ENCODE measurements around the gene NPAS3. TPM values are rescaled to one million over a fixed set of nuclear protein-coding genes. Genes with fewer than 3 reads are reported as not detected.

NPAS3 gene
- total RNA-seq, 1 donor from 2014 or later, result 2.5 TPM

GRCh38 chr14:32934073-32934880 lies 4.4 kb upstream of the NPAS3 start:
- H3K27ac ChIP-seq (replicated peaks), result no peak overlapping the region
- H3K4me1 ChIP-seq, result peaks cover 34% of the 10 kb centered on the region
- H3K36me3 ChIP-seq, result no peaks in the 10 kb centered on the region
- DNase-seq, result no peak
- peak overlapping the region; percentile 70 for H3K4me3 ChIP-seq
- no peak for TF ChIP-seq CTCF (IDR thresholded peaks at IDR 0.05; ENCODE audit: borderline replicate concordance)
- H3K9me3 ChIP-seq (replicated peaks), result no peaks in the 10 kb centered on the region
- peaks cover 82% of the 10 kb centered on the region for H3K27me3 ChIP-seq (ENCODE audit: low read depth)
- intact Hi-C loops (cut with micrococcal nuclease), result no loop called here

- H3K9me3 ChIP-seq (replicated peaks), result no peaks in the 10 kb centered on the region
- no peaks in the 10 kb centered on the region for H3K36me3 ChIP-seq
- peaks cover 84% of the 10 kb centered on the region for H3K27me3 ChIP-seq (ENCODE audit: low read depth)
- peak overlapping the region; percentile 70 for H3K4me3 ChIP-seq
- intact Hi-C loops (cut with micrococcal nuclease), result no loop called here
- DNase-seq, result no peak
- no peak for TF ChIP-seq CTCF (IDR thresholded peaks at IDR 0.05; ENCODE audit: borderline replicate concordance)
- no peak overlapping the region for H3K27ac ChIP-seq (replicated peaks)
- H3K4me1 ChIP-seq, result peaks cover 37% of the 10 kb centered on the region
Measured at GRCh38 chr14:32934881-32935633, 3.6 kb upstream of the NPAS3 start.

- TF ChIP-seq CTCF (IDR thresholded peaks at IDR 0.05; ENCODE audit: borderline replicate concordance), result no peak
- Histone ChIP-seq H3K4me3 (peak overlapping the region; percentile 67), H3K9me3 (replicated peaks) (no peaks in the 10 kb centered on the region), H3K4me1 (peaks cover 21% of the 10 kb centered on the region), H3K27me3 (ENCODE audit: low read depth) (peaks cover 45% of the 10 kb centered on the region), H3K27ac (replicated peaks) (peak overlapping the region; percentile 83), H3K36me3 (no peaks in the 10 kb centered on the region)
- intact Hi-C loops (cut with micrococcal nuclease), result no loop called here
- DNase-seq, result peak; percentile 86
Measured at GRCh38 chr14:32939254-32940065, 781 bp downstream of the NPAS3 start.

GRCh38 chr14:32940066-32940651 lies 1.5 kb downstream of the NPAS3 start:
- no peak for DNase-seq
- Histone ChIP-seq H3K4me1 (peaks cover 18% of the 10 kb centered on the region), H3K9me3 (replicated peaks) (no peaks in the 10 kb centered on the region), H3K27ac (replicated peaks) (peak overlapping the region; percentile 83), H3K27me3 (ENCODE audit: low read depth) (peaks cover 39% of the 10 kb centered on the region), H3K4me3 (peak overlapping the region; percentile 67), H3K36me3 (no peaks in the 10 kb centered on the region)
- TF ChIP-seq CTCF (IDR thresholded peaks at IDR 0.05; ENCODE audit: borderline replicate concordance), result no peak
- intact Hi-C loops (cut with micrococcal nuclease), result no loop called here
